ENCODE data around the gene COL23A1.

Gene COL23A1

DNA sequence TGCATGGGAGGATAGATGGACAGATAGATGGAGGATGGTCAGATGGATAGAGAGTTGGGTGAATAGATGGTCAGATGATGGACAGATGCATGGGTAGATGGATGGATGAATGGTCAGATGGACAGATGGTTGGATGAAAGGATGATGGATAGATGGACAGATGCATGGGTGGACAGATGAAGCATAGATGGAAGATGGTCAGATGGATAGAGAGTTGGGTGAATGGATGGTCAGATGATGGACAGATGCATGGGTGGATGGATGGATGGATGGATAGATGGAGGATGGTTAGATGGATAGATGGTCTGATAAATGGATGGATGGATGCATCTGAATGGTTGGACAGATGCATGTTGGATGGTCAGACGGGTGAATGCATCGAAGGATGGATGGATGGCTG, 70.4 kb downstream of the COL23A1 start:
- H3K4me3 ChIP-seq (ENCODE audit: low read length) = no peak overlapping the region
- DNase-seq (ENCODE audit: low read depth, low spot score) = no peak

DNA sequence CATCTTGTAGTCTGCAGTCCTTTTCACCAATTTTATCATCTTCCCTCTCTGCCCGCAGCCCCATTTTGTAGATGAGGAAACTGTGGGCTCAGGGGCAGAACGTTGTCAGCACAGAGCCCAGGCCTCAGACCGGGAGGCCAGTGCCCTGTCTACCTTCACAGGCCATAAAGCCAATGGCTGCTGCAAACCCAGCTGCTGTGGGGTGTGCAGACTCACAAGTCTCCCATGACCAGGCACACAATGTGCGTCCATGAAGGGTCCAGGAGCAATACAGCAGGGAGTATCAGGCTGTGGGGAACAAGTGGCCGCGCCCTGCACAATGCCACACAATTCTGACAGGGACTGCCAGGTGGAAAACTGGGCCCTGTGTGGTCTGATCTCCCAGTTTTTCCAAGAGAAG, 71.0 kb downstream of the COL23A1 start:
- no peak for DNase-seq (ENCODE audit: low read depth, low spot score)
- no peak overlapping the region for H3K4me3 ChIP-seq (ENCODE audit: low read length)

DNA sequence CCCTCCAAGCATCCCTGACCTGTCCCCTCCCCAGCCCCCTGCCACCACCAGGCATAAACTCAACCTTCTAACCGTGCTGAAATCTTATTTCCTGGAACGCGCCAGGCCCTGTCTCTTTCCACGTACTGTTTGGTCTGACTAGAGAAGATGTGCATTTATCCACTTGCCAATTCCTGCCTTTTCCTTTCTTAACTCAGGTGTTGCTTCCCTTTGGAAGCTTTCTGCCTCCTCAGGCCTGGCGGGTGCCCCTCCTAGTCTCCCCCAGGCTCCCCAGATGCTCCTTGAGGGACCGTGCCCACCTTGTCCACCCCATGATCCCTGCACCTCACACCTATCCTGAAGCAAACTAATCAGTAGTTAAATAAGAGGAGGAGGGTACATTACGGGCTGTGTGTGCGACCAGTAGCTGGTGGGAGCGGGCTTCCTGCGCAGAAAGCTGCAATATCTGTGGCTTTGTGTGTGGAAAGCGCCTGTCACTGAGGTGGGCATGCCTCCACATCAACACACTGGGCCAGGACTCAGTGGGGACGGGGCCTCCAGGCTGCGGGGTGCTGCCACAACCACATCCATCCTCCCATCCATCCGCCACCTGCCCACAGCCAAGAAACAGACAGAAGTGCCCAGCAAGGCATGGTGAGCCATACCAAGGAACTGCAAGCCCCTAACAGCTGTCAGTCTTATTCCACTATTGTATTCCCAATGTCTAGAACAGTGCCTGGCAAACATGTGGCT, 73.5 kb downstream of the COL23A1 start:
- H3K4me3 ChIP-seq (ENCODE audit: low read length) = no peak overlapping the region
- DNase-seq (ENCODE audit: low read depth, low spot score) = peak; percentile 29

DNA sequence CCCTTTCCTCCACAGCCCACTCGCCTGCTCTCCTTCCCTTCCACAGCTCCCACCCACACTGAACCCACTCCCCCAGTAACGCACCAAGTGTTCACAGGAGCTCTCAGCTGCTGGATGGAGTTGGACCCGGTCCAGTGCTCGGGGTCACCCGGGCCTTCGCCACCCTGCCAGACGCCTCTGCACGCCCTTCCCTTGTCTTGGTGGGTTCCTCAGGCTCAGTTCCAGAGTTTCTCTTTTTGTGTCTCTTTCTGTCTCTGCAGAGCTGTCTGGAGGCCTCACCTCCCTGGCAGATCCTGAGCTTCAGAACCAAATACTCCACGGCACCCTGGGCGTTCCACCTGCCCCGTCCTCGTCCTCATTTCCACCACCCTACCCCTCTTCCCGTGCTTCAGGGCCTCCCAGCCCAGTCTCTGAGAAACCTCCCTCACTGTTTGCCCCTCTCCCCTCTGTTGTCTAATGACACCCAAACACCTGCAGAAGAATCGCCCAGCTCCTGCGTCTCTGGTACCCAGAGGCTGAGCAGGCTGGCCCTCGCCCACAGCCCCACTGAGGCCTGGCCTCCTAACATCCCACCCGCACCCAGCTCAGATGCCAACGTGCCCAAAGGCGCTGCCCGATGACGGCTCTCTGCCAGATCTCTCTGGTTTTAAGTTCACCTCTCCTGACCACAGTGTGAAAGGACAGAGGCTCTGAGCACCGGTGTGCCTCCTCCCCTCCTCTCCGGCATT, 74.3 kb downstream of the COL23A1 start:
- H3K4me3 ChIP-seq (ENCODE audit: low read length) = no peak overlapping the region
- no peak for DNase-seq (ENCODE audit: low read depth, low spot score)

DNA sequence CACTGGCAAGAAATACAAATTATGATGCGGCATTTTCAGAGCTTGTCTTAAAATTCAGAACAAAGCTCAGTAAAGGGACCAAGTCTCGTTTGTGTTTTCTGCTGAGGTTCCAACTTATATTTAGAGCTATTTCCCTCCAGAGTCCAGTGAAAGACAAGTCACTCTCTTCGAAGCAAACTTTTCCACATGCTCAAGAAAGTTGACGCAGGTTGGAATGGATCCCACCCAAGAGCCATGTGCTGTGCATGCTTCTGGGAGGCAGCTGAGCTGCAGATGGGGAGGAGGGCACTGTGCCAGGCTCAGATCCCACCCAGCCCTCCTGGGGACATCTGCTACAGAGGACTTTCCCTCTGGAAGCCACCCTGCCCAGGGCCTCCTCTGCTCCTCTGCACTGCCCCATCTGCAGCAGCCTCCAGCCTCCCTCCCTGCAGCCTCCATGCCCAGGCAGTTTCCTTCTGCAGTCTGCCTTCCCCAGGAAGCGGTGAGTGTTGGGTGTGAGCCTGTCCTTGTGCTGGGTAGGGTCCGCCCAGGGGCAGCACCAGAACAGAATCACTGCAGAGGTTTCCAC, 75.3 kb downstream of the COL23A1 start:
- no peak for DNase-seq (ENCODE audit: low read depth, low spot score)
- H3K4me3 ChIP-seq (ENCODE audit: low read length) = no peak overlapping the region

DNA sequence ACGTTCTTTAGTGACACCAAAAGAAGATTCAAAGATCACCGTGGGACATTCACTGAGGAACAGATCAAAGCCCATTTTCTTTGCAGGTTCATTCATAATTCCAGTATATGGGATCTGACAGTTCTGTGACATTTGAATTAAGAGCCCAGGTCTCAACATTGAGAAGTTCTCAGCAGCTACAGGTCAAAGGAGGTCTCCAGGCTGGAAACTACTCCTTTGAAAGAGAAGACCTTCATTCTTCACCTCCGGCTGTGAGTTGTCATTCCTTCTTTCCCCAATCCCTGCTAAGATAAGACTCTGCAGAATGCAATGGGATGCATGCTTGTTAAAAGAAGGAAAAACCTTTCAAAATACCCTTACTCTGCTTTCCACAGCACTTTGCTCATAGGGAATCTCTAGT, 79.0 kb downstream of the COL23A1 start:
- no peak overlapping the region for H3K4me3 ChIP-seq (ENCODE audit: low read length)
- DNase-seq (ENCODE audit: low read depth, low spot score) = no peak

DNA sequence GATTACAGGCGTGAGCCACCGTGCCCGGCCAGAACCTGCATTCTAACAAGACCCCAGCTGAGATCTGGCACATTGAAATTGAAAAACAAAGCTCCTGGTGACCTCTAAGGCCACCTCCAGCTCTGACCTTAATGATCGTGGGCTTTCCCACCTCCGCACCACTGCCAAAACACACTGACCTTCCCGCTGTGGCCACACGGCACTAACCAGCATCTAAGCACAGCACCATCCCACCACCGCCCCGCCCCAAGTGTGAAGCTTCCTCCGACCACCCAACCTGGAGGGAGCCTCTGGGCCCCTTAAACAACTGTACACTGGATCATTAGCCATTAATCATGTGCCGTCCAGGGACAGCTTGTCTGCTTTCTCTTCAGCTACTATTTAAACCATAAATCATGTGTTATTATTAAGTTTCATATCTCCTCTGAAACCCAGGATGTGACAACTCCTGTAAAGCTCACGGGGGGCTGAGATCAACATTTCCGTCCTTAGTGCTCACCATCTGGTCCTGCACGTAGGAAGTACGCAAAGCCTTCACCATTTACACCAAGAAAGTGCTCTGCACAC, 80.6 kb downstream of the COL23A1 start:
- no peak overlapping the region for H3K4me3 ChIP-seq (ENCODE audit: low read length)

DNA sequence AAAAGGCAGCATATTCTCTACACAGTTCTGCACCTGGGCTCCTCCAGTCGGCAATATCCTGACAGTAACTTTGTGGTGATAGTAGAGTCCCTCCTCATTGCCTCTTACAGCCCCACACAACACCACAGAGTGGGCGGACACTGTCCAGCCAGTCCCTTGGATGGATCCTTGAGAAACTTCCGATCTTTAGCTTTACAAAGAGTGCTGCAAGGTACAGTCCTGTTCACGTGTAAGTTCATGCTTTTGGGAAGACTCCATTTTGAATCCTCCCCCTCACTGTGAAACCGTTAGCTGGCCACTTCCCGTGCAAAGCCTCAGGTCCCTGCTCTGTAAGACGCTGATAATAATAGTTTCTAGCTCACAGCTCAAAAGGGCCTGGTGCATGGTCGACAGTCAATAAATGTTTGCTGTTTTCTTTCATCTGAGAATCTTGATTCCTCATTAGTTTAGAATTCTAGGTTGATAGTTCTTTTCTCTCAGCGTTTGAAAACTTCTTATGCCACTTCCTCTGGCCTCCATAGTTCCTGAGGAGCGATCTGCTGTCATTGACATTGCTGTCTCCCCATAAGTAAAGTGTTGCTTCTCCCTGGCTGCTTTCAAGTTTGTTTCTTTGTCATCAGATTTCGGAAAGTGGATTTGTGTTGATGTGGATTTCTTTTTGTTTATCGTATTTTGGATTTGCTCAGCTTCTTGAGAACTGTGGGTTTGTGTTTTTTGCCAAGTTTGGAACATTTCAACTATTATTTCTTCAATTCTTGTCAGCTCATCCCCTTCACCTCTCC, 82.9 kb downstream of the COL23A1 start:
- H3K4me3 ChIP-seq (ENCODE audit: low read length) = no peak overlapping the region

More for the DNA sequence above, 80.6 kb downstream of the COL23A1 start:
- no peak for DNase-seq (ENCODE audit: low read depth, low spot score)

DNA sequence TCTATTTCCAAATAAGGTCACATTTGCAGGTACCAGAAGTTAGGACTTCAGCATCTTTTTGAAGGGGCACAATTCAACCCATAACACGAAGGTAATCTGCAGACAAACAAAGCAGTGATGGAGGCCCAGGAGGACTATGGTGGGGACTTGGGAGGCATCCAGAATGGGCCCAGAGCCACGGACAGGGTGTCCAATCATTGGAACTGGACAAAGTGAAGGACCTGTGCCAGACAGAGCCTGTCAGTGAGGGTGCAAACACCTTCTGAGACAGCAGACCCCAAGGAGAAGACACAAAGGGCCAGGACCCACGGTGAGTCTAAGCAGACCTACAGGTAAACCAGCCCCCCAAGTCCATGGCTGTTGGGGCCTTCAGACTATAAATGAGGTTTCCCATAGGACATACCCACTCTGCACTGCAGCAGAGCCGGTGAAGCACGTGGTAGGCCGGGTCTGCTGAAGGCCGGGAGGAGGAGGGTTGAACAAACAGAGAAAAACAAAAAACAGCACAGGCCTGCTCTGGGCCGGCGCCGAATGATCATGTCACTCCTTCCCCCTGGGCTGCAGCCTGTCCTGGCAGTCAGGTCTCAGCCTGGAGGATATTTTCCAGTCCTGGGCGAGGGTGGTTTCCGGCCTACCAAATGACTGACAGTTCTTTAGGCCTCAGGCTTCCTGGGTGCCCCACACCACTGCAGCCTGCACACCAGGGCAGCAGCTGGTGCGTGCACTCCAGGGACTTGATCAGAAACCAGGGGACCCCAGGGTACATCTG, 84.4 kb downstream of the COL23A1 start:
- no peak overlapping the region for H3K4me3 ChIP-seq (ENCODE audit: low read length)
- no peak for DNase-seq (ENCODE audit: low read depth, low spot score)

More for the DNA sequence above, 82.9 kb downstream of the COL23A1 start:
- DNase-seq (ENCODE audit: low read depth, low spot score) = peak; percentile 45

DNA sequence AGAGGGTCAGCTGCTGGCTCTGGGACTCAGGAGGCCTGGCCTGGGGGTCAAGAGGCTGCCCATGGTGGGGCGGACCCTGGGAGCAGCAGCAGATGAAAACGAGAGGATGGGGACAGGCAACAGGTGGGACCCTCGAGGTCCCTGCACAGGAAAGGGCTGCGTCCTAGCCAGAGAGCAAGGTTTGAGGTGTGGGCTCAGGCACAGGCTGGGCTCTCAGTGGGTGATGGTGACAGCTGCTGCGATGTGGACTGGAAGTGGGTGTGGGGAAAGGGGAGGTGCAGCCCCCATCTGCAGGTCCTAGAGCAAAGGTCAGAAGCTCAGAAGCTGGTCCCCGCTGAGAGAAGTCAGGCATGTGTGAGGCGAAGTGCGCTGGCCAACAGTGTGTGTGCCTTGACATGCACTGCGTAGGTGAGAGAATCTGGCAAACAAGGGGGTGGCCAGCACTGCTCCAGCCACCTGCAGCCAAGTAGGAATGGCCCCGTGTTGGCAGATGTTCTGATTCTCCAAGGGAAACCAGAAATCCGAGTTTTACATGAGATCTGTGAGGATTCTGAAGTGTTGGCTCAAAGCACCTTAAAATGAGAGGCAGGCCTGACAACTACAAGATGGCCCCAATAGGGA, 85.7 kb downstream of the COL23A1 start:
- H3K4me3 ChIP-seq (ENCODE audit: low read length) = no peak overlapping the region
- no peak for DNase-seq (ENCODE audit: low read depth, low spot score)

DNA sequence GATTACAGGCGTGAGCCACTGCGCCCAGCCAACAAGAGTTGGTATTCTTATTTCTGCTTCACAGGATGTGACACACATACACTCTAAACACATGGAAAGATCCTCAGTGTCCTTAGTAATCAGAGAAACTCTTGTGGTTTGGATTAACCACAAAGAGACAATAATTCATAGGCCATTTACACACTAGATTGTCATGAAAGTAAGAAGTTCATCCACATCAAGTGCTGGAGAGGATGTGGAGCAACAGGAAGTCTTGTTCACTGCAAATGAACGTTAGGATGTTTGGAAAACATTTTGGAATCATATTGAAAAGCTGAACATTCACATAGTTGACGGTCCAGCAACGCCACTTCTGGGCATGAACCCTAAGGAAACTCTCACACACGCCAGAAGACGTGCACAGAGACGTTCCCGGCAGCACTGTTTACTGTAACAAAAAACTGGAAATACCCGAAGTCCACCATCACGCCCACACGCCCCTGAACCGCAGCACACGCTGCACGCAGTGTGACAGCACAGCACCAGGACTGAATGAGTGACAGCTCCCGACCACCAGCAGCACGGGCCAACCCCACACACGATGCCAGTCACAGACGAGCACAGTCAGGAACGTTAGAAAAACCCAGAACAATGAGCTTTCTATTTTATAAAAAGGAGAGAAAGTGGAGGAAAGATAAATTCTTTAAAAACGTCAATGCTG, 87.6 kb downstream of the COL23A1 start:
- H3K4me3 ChIP-seq (ENCODE audit: low read length) = no peak overlapping the region
- peak; percentile 10 for DNase-seq (ENCODE audit: low read depth, low spot score)

DNA sequence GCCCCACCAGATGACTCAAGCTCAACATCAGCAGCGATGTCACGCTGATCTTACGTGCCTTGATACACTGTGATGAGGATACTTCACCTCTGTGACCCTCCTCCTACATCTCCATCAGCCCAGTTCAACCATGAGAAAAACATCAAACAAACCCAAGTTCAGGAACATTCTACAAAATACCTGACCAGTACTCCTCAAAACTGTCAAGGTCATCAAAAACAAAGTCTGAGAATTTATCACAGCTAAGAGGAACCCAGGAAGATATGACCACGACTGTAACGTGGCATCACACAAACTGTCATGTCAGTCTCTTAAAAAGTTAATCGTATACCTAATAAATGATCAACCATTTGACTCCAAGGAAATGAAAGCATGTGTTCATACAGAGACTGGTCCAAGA, 90.8 kb downstream of the COL23A1 start:
- H3K4me3 ChIP-seq (ENCODE audit: low read length) = no peak overlapping the region
- DNase-seq (ENCODE audit: low read depth, low spot score) = no peak

DNA sequence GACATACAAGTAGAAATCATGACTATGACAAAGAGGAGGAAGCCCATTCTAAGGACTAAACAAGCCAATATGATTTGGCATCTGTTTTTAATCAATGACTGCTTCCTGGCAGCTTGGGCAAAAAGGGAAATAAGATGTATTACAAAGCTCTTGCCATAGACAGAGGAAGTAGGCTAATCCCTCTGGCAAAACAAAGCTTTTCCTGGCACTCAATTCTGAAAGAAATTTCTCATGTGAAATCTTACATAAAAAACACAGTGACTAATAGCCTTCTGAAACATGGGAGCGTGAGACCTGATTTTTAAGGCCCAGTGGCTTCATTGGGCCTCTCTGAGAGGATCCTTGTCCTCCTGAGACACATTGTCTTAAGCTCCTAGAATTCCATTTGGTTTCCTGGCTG, 93.6 kb downstream of the COL23A1 start:
- DNase-seq (ENCODE audit: low read depth, low spot score) = no peak
- no peak overlapping the region for H3K4me3 ChIP-seq (ENCODE audit: low read length)

DNA sequence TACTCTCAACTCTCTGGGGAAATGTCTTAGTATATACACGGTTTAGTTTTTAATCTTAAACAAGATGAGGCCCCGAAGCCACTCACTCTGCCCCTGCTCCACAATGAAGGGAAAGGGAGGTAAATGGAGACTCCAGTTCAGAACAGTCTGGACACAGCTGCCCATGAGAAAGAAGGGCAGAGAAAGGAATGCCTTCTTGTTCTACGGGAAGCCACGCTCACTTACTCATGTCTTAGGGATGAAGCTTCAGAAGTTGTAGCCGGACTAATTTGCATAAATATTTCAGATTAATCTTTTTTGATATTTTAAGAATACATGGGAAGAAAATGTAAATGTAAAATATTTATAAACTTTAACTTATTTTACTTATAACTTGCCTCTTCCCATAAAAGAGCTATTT, 94.0 kb downstream of the COL23A1 start:
- no peak for DNase-seq (ENCODE audit: low read depth, low spot score)
- H3K4me3 ChIP-seq (ENCODE audit: low read length) = no peak overlapping the region

DNA sequence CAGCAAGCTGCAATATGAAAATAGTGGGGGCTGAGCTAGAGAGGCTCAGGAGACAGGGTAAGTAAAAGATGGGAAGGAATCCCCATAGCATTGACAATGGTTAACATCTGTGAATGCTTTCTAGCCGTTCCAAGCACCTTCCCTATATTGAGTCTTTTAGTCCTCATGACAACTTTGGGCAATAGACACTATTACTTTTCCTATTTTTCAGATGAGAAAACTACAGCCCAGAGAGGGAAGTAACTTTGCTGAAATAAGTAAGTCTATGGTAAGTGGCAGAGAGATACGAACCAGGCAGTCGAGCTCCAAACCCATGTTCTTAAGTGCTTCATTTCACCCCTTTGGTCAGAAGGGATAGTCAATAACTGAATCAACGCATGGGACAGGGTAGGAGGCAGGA, 94.5 kb downstream of the COL23A1 start:
- DNase-seq (ENCODE audit: low read depth, low spot score) = no peak
- no peak overlapping the region for H3K4me3 ChIP-seq (ENCODE audit: low read length)

DNA sequence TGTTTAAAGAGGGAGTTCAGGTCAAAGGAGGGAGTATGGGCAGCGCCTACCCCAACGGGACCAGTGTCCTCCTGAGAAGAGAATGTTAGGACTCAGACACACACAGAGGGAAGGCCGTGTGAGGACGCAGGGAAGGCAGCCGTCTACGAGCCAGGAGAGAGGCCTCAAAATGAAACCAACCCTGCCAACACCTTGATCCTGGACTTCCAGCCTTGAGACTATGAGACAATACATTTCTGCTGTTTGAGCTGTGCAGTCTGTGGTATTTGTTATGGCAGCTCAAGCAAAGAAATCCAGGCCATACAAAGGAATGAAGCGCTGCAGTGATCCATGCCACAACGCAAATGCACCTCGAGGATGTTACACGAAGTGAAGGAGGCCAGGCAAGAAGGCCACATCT, 97.9 kb downstream of the COL23A1 start:
- DNase-seq (ENCODE audit: low read depth, low spot score) = no peak
- no peak overlapping the region for H3K4me3 ChIP-seq (ENCODE audit: low read length)

DNA sequence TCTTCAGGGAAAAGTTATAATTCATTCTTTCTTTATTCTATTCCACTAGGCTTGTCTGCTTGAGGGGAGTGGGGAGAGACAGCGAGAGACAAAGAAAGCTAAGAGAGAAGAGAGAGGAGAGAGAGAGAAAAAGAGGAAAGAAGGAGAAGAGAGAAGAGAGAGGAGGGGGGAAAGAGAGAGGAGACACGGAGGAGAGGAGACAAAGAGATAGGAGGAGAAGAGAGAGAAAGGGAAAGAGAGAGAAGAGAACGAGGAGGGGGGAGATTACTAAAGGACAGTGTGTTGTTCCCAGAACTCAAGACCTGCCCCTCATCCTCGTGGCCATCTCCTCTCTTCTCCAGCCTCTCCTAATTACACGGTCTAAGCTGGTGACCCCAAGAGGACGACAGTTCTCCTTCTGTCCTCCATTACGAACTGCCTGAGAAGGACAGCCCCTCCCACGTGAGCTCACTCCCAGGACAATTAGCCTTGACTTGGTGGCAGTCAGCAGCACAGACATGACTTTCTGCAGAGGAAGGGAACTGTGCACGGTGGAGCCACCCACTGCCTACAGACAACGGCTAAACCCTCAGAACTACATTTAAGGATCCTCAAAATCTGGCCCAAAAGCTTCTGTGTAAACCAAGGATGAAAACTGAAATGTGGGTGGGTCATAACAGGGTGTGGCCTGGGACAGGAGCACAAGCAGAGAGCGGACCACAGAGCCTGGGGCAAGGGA, 99.1 kb downstream of the COL23A1 start:
- no peak for DNase-seq (ENCODE audit: low read depth, low spot score)
- no peak overlapping the region for H3K4me3 ChIP-seq (ENCODE audit: low read length)
